HepG2 (cell line): ENCODE data around the gene HSP90AB1. TPM values are rescaled to one million over a fixed set of nuclear protein-coding genes. Genes with fewer than 3 reads are reported as not detected.

Source experiments
- KIAA2018 ChIP-seq: sonication (generic); formaldehyde crosslinking; IDR thresholded peaks from 2 replicates; pipeline ENCODE4 v1.5.0; 2020; ENCODE audit warnings: mild to moderate bottlenecking, missing genetic modification reagents, borderline replicate concordance
- KLF13 ChIP-seq: sonication (generic); formaldehyde crosslinking; IDR thresholded peaks from 2 replicates; pipeline ENCODE4 v1.4.0; 2020; ENCODE audit warnings: mild to moderate bottlenecking, missing genetic modification reagents
- NR2F1 ChIP-seq, 2 experiments: fragments of 450-650 bp in 1 of 2; formaldehyde crosslinking in 1 of 2; IDR thresholded peaks; 2 replicates each; pipeline versions ENCODE4 v1.5.0 to v1.6.1; 2016 to 2020; ENCODE audit warnings: mild to moderate bottlenecking in 1 of 2, missing compliant biosample characterization in 1 of 2, missing genetic modification reagents in 1 of 2, moderate library complexity in 1 of 2
- PCBP1 ChIP-seq: fragments of 200-400 bp; formaldehyde crosslinking; IDR thresholded peaks from 2 replicates; pipeline ENCODE4 v1.6.1; 2017; ENCODE audit warnings: mild to moderate bottlenecking, low read depth, low read length, borderline replicate concordance
- SNAI1 ChIP-seq: sonication (generic); formaldehyde crosslinking; IDR thresholded peaks from 2 replicates; pipeline ENCODE4 v1.5.0; 2020; ENCODE audit warnings: mild to moderate bottlenecking, missing genetic modification reagents, borderline replicate concordance
- THAP7 ChIP-seq: sonication (generic); formaldehyde crosslinking; IDR thresholded peaks from 2 replicates; pipeline ENCODE4 v1.8.1; 2023; ENCODE audit warnings: mild to moderate bottlenecking, missing genetic modification reagents
- ZBTB44 ChIP-seq: sonication (generic); formaldehyde crosslinking; IDR thresholded peaks from 2 replicates; pipeline ENCODE4 v1.4.0; 2020; ENCODE audit warnings: missing genetic modification reagents
- ZNF556 ChIP-seq: sonication (generic); formaldehyde crosslinking; IDR thresholded peaks from 2 replicates; pipeline ENCODE4 v1.4.0; 2020; ENCODE audit warnings: mild to moderate bottlenecking, missing genetic modification reagents, borderline replicate concordance
- ZNF562 ChIP-seq: sonication (generic); formaldehyde crosslinking; IDR thresholded peaks from 2 replicates; pipeline ENCODE4 v1.8.0; 2022; ENCODE audit warnings: missing genetic modification reagents, borderline replicate concordance
- ZNF574 ChIP-seq: sonication (generic); formaldehyde crosslinking; IDR thresholded peaks from 2 replicates; pipeline ENCODE4 v1.4.0; 2020; ENCODE audit warnings: missing genetic modification reagents
- ZSCAN21 ChIP-seq: sonication (generic); formaldehyde crosslinking; IDR thresholded peaks from 2 replicates; pipeline ENCODE4 v1.8.0; 2022; ENCODE audit warnings: mild to moderate bottlenecking, missing genetic modification reagents, moderate library complexity, borderline replicate concordance
- polyA plus RNA-seq, 8 experiments: library from polyadenylated mRNA; depleted of rRNA in 3 of 8; stranded (reverse) in 7 of 8; unstranded in 1 of 8; fragments of >200 nt; fragmentation: Illumina TruSeq in 4 of 8; extraction: Trizol in 4 of 8; gene quantifications; 2 replicates each; pipeline versions ENCODE4 v1.2.1 to v1.2.3, GENCODE V29; 2011 to 2016; ENCODE audit warnings: low read depth in 4 of 8, missing spikeins in 1 of 8, mixed read lengths in 1 of 8; ENCODE audit not compliant: insufficient read depth in 1 of 8
- total RNA-seq, 5 experiments: library from RNA; depleted of rRNA; stranded (reverse); fragments of >200 nt; fragmentation: Illumina TruSeq; extraction: Trizol; gene quantifications; 2 replicates each; pipeline ENCODE4 v1.2.3, GENCODE V29; 2016; ENCODE audit warnings: low read depth in 1 of 5

Gene HSP90AB1
- total and polyA plus RNA-seq, 2 of the 13 experiments (the other 11 are each of a cell fraction or from before 2014, with no cell fraction given), result 1,325 to 1,472 TPM

GRCh38 chr6:44263354-44264100 is 16.6 kb downstream of the HSP90AB1 start (continued):
- TF ChIP-seq KIAA2018 (CRISPR knock-in tag) (no peak), SNAI1 (CRISPR knock-in tag) (no peak), NR2F1 (CRISPR knock-in tag; IDR thresholded peaks at IDR 0.05) (no peak), THAP7 (CRISPR knock-in tag) (peak; percentile 37; the same call in 1 of the 2 replicates), ZBTB44 (CRISPR knock-in tag) (no peak), PCBP1 (no peak), ZNF574 (peak; percentile 44; the same call in 1 of the 2 replicates), ZNF556 (CRISPR knock-in tag) (peak; percentile 45; the same call in 1 of the 2 replicates), ZNF562 (no peak), KLF13 (CRISPR knock-in tag) (0 out of 2 replicates have a peak, but pooled peaks have one; percentile 48), ZSCAN21 (CRISPR knock-in tag) (no peak)
